ENCODE results near the gene SYNDIG1.

SYNDIG1 gene

DNA sequence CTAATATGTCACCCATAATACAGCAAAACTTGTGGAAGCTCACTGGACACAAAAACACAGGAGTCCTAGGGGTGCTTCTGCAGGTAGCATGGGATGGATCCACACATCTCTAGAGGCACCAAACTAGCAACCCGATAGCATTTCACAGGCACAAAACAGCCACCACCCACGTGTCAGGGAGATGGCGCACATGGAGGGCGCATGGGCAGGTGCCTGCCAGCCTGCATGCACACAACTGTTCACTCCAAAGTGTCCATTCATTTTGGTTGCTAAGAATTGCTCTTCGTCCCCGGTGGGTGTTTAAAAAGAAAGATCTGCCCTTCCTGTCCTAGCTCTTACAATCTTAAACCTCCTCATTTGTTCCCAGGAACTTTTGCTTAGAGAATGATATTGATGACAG, 171.3 kb downstream of the SYNDIG1 start:
- no peak for DNase-seq

DNA sequence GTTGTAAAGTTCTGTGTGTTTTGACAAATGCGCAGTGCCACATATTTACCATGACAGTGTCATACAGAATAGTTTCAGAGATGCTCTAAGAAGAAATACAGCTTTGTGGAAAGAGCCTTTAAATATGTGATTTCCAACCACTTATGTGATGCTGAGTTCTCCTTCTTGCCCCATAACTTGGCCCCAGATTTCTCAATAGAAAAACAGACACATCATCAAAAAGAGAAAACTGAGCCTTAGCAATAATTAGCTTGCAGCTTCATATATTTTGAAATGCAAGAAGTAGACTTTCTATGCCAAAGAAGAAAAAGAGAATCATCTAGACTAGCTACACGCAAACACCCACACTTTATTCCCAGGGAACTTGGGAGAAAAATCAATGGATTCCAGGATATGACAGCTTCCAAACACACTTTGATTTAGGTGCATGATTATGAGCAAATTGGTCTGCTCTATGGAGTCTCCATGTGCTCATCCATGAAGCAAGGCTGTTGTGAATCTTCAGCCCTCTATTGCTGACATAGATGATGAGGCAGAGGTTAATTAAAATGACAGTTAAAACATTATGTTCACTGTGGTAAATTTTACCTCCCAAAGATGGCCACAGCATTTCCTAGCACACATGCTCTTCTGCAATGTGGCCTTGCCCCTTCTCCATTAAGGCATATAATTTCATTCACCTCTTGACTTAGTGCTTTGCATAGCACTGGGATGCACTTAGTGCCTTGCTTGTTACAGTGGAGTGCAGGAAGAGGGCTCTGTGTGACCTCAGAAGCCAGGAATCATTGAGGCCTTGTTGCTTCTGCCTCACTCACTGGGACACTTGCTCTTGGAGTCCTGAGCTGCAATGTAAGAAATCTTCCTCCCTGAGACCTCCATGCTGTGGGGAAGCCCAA, 174.6 kb downstream of the SYNDIG1 start:
- no peak for DNase-seq

DNA sequence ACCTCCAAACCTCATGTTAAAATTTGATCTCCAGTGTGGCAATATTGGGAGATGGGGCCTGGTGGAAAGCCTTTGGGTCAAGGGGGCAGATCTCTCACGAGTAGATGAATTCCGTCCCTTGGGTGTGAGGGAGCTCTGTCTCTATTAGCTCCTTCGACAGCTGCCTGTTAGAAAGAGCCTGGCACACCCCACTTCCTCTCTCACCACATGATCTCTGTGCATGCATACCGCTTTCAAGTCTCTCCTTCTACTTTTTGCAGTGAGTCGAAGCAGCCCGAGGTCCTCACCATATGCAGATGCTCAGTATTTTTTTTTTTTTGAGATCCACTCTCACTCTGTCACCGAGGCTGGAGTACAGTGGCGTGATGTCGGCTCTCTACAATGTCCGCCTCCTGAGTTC, 176.9 kb downstream of the SYNDIG1 start:
- no peak for DNase-seq

DNA sequence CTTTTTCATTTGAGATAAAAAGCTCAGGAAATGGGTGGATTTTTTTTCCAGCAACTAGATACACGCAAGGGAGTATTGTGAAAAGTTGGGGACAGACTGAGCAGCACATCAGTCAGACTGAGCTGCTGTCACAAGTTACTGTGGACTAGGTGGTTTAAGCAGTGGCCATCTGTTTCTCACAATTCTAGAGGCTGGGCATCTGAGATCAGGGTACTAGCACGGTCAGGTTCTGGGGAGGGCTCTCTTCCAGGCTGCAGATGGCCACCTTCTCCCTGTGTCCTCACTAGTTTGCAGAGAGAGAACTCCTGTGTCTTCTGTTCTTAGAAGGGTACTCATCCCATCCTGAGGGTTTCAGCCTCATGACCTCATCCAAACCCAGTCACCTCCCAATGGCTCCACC, 178.3 kb downstream of the SYNDIG1 start:
- no peak for DNase-seq

DNA sequence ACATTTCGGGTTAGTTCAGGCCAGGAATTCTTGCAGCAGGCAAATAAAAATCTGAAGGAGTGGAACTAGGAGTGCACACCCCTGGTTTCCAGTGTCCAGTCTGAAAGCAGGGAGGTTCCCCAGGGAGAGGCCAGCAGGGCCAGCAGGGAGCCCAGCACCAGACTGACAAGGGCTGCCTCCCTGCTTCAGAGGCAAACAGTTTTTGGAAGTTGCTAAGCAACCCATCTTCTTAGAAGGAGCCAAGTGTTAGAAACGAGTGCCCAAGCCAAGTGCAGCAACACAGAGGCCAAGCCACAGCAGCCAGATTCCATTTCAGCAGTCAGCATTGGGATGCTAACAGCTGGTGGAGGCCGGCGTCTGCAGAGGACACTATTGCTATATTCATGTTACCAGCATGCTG, 179.1 kb downstream of the SYNDIG1 start:
- no peak for DNase-seq

DNA sequence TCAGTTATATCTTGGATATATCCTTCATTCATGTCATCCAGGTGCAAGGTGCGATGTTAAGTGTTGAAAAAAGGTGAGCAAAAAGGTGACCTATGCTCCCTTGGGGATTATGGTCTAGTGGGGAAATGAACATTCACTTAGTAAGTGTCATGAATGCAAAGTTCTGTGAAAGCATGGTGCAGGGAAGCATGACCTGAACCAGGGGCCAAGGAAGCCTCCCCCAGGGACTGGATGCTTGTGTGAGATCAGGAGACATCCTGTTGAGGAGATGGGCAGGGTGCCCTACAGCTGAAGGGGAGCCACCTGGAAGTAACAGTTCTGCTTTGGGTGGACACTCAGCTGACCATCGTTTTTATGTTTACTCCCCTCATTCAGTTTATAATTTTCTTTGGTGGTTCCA, 179.5 kb downstream of the SYNDIG1 start:
- no peak for DNase-seq

DNA sequence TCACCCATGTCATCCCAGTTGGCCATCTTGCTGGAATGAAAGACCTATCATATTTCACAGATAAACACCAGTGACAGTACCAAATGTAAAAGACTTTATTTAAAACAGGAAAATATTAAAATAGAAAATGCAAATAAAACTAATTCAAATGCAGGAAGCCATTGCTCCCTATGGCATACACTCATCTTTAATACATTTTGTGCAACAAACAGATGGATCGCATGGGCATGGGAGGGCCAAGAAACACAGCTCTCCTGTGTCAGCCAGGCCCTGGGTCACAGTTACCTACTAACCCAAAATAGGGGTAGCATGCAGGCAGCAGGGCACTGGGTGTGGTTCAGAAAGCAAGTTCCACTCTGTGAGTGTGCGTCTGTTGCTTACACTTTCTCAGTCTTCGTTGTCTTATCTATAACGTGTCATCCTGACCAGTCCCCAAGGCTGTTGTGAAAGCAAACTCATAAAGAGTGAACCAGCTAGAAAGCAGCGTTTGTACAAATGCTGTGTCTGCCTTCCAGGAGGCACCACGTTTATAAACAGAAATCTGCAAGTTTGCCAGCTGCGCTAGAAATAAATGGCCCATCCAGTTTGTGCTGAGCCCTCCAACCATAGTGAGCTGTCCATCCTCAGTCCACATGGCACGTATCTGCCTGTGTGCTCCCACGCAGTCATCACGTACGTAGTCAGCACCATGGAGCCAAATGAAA, 180.5 kb downstream of the SYNDIG1 start:
- DNase-seq: no peak

DNA sequence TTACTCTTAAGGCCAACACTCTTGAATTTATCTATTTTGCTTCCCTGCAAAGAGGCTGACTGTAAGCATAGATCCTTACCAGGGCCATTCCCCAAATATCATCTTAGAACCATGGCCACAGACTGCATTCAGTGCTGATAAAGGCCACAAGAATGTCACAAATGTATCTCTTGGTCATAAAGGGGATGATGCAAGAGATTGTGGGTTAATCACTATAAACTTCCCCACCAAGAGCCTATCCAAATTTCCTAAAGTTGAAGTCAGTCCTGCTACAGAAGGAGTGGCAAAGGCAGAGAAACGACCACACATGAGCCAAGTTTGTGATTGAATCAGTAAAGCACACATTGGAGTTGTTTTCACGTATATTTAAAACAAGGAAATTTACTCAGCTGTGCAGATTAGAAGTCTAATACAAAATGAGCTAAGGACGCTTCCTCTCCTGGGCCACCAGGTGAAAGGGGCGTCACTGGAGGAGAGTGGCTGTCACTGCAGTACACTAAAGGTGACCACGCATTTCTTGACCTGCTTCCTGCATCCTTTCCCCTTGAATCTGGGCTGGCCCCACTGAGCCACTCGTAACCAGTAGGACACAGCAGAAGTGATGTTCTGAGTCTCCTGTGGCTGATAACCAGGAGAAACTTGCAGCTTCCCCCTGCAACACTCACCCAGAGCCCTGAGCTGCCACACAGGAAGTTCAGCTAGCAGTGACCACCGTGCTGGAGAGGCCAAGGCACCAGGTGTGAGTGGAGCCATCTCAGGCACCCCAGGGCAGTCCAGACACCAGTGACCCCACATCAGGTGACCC, 181.9 kb downstream of the SYNDIG1 start:
- DNase-seq: peak; percentile 38

DNA sequence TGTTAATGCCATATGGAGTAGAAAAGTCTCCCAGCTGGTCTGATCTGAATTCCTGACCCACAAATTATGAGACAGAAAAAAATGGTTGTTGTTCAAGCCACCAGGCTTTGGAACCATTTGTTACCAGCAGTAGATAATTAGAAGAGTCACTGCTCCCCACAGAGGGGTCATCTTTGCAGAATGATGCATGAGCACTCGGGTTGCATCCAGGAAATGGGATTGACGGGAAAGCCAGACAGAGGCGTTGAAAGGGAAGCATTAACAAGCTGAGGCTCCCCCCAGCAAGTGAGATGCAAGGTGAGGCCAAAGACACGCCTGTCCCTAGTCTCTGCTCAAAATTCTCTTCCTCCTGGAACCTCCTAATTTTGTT, 182.5 kb downstream of the SYNDIG1 start:
- no peak for DNase-seq

DNA sequence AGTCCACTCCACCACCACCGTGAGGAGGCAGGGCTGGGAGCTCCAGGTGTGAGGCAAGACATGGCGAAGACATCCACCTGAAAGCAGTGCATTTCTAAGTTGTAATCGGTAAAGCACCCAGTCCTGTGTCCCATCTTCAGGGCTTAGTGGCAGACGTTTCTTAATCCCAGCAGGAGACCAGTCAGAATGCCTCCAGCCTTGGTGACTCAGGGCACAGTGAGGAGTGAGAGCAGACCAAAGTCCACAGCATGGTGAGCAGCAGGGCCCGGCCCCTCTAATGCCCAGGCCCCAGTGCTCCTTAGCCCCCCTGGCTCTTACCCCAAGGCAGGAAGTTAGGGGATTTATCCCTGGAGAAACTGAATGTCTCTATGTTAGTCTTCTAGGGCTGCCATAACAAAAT, 183.9 kb downstream of the SYNDIG1 start:
- DNase-seq: no peak

DNA sequence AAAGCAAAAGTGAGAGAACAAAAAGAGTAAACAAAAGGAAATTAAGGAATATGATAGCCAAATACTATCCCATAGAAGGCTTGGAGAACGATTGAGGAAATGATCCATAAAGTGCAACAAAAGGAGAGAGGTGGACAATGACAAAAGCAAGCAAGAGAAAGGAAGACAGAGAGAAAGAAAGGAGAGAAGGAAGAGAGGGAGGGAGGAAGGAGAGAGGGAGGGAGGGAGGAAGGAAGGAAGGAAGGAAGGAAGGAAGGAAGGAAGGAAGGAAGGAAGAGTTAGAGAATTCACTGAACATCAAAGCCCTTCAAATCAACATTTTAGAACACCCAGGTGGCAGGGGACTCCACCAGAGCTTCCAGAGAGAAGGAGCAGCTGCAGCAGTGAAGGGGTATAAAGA, 185.0 kb downstream of the SYNDIG1 start:
- DNase-seq: no peak

DNA sequence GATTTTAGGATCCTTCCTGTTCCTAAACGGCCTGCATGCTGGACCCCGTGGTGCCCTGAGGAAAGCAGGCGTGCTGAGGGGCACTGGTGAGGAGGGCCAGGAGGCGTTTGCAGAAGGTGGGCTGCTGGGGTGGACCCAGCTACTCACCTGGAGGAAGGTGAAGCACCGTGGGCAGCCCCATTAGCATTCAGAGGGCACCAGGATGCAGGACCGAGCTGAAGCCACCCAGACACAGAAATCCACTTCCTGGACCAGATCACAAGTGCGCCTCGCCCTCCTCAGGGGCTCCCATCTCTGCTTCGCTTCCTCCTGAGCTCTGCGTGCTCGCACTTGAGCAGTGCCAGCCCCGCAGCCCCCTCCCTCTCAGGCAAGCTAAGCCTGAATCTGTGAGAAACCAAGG, 187.0 kb downstream of the SYNDIG1 start:
- DNase-seq: no peak

DNA sequence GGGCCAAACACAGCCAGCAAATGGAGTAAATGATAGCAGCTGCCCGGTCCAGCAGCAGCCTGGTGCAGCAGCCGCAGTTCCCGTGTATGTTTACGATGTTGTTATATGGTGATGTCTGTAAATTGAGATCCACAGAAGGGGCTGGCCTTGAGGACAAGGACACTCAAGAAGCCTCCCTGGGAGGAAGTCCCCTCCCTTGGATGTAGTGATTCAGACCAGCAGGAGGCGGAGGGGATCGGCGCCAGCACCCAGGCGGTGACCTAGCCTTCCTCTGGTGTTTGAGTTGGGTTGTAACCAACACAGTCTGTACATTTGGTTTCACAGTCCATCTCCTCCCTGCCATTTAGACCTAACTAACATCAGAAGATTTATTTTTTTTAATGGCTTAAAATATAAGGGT, 187.8 kb downstream of the SYNDIG1 start:
- no peak for DNase-seq

DNA sequence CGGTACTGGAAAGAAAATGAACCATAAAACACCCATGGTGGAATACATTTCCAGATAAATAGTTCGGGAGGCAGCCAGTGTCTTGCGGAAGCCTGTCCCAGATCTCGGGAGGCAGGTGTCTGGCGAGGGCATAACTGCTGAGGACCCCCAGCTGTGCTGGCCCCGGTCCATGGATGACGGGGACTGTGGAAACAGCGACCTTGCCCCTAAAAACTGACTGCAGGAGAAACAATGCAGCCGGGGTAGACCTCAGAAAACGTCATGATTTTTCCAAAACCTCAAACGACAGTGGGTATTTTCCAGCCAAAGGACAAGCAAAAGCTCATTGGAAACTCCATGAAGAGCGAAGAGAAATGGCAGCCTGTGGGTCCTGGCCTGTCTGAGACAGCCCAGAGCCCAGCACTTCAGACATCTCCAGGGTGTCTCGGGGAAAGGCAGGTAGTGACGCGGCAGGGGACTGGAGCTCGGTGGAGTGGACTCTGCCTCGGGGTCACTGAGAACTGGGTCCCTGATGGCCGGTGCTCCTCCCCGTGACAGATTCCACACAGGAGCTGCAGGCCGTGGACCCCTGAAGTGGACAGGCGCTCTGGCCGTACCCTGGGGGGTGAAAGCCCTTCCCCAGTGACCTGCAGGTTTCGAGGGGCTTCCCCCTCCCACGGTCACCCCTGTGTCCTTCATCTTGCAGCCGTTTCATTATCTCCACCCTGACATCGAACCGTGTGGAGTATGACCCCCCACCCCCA, 188.6 kb downstream of the SYNDIG1 start:
- no peak for DNase-seq

DNA sequence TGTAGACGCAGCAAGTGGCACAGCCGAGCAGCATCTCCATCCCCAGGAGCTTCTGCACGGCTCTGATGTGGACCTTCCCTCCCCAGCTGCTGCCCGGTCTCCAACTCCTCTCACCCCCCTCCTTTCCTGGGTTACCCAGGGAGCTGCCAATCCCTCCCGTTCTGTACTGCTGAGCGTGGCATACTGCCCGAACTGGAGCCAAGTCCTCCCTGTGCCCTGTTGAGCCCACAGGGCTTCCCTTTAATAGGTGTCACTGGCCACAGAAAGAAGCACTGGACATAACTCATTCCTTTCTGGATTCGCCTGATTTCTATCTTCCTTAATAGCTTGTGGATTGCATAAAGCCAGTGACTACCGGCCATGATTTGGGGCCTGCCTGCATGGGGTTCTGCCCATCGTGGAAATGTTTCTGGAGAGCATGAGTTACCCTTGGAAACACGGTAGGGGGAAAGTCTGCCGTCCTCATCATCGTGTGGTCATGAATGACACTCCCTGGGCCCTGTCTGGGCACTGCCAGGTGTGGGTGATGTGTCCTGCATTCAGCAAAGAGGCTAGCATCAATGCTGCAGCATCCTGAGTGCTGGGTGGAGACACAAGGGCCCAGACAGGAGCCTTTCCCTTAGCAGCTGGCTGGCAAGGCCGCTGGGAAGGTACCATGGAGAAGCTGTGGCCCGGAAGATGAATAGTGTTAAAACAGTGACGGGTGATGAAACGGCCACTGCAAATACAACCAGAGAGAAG, 189.7 kb downstream of the SYNDIG1 start:
- no peak for DNase-seq

DNA sequence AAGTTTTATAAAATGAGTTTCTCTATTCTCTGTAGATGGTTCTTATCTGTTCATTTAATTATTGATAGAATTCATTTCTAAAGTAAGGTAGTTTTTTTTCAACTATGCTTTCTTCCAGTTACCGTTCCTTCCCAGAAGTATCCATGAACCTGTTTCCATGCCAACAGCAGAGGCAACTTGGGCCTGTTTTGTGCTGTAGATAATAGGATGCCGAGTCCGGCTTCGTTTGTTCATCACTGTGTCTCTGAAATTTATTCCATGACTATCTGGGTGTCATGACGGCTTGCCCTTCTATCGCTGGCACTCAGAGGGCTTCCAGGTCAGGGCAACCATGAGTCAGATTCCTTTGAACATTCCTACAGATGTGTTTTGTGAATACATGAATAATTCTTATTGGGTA, 190.4 kb downstream of the SYNDIG1 start:
- no peak for DNase-seq

DNA sequence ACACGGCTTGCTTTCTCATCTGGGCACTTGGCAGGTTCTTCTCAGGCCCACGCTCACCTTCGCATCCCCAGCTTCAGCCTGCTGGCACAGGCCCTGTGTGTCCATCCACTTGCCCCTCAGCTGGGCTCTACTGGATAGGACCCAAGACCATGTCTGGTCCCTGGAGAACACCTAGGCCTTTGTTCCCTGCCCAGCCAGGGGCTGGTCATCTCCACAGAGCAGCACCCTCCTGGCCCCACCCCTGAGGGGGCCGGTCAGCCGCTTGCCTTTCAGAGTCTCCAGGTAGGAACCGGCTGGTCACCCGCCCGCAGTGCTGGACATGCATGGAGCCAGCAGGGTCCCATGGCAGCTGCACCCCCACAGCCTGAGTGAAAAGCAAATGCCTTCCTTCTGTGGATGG, 191.2 kb downstream of the SYNDIG1 start:
- no peak for DNase-seq

DNA sequence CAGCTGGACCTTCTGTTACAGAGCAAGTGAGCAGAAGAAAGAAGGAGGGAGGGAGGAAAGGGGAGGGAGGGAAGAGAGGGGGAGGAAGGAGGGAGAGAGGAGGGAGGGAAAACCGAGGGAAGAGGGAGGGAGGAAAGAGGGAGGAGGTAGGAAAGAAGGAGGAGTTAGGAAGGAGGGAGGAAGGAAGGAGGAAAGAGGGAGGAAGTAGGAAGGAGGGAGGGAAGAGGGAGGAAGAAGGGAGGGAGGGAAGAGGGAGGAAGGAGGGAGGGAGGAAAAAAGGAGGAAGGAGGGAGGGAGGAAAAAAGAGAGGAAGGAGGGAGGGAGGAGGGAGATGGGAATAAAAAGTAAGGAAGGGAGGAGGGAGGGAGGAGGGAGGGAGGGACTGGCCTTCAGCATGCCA, 191.8 kb downstream of the SYNDIG1 start:
- DNase-seq: no peak

DNA sequence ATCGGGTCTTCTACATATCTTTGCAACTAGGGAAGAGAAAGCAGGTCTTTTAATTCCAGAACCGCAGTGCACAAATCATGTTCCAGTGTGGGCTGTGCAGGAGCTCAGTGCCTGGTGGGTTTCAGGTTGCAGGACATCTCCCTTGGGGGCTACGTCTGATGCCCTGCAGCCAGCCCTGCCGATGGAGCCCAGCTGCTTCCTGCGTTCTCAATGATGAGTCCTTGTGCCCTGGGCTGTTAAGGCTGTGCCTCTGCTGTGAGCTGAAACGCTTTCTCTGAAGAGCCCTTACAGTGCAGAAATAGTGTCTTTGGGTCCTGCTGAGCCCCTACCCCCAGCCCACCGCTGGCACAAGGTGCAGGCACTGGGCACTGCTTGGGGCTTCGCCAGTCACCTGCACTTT, 192.9 kb downstream of the SYNDIG1 start:
- DNase-seq: no peak

DNA sequence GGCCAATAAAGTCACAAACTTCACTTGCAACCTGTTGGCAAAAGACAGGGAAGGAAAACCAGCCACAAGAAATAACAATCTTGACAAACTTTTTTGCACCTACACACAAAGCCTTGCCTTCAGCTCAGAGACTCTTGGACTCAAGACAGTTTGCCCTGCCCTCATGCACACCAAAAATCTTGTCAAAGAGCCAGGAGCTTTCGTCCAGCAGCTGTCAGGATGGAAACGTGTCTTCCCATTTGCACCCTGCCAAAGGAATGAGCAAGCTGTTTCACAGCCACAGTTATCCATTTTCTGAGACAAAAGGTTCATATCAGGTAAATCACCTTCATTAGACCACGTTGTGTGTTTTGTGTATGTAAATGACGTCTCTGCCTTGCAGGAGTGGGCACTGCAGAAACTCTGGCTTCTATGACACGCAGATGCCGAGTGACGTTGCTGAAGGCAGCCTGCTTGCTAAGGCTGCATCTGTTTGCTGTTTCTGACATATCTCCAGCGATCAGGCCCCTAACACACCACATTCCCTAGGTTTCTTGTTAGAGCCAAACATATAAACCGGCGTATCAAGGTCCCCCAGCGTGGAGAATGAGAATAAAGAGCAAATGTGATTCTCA, 193.4 kb downstream of the SYNDIG1 start:
- no peak for DNase-seq

DNA sequence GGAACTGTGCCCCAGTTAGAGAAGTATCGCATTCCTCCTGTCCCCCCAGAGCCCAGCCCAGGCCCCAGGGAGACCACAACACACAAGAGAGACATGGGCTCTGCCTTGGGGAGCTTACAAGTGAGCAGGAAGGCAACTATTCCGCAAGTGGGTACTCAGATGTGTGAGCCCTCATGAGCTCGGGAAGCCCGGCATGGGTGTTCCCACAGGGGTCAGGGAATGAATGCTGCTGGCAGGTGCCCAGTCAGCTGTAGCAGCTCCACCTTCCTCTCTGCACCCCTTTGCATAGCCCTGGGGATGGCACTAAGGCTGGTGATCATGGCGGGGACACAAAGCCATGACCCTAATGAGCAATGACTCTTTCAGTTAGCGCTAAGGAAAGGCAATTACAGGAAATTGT, 194.1 kb downstream of the SYNDIG1 start:
- no peak for DNase-seq
